SK-N-SH (cell line): ENCODE measurements around the gene ARID1B. TPM values are rescaled to one million over a fixed set of nuclear protein-coding genes. Genes with fewer than 3 reads are reported as not detected.
A peak's percentile ranks its signal among the peaks of the same experiment; 100 is the strongest.

Experiments
- CTCF ChIA-PET: fragments of 300-600, 350-600 bp; formaldehyde crosslinking; extraction: SDS; loops from one replicate; lab custom pipeline; 2021; lab: Yijun Ruan, JAX
- POLR2A ChIA-PET: fragments of 350-600 bp; sonication (Branson Sonifier 250); formaldehyde crosslinking; extraction: SDS; loops from one replicate; lab custom pipeline; 2020; ENCODE audit warnings: antibody characterized with exemption, inconsistent platforms; lab: Yijun Ruan, JAX
- DNase-seq: peaks from one replicate; pipeline ENCODE4 v3.0.0; 2012
- H2AFZ ChIP-seq: fragments of 200-600 bp; sonication (generic); 2 replicates; pipeline ENCODE4 v1.8.1; 2016; ENCODE audit warnings: antibody characterized with exemption, mild to moderate bottlenecking, low read depth
- H3F3A ChIP-seq: fragments of 200-600 bp; sonication (generic); replicated peaks from 2 replicates; pipeline ENCODE3; 2016; ENCODE audit warnings: antibody characterized with exemption, mild to moderate bottlenecking; ENCODE audit not compliant: insufficient read depth
- H3K27ac ChIP-seq, 2 experiments: fragments of 200-500 bp in 1 of 2; fragments of 200-600 bp in 1 of 2; sonication (Bioruptor generic) in 1 of 2; sonication (generic), shearing (Covaris generic) in 1 of 2; 2 replicates each; pipeline versions ENCODE4 v1.5.1 to v1.6.1; 2014 to 2016; ENCODE audit warnings: low read depth in 2 of 2, inconsistent platforms in 1 of 2, low read length in 1 of 2, mild to moderate bottlenecking in 1 of 2, mixed read lengths in 1 of 2
- H3K27me3 ChIP-seq: fragments of 200-600 bp; sonication (generic), shearing (Covaris generic); 2 replicates; pipeline ENCODE4 v1.6.1; 2016; ENCODE audit warnings: mixed run types; ENCODE audit not compliant: insufficient read depth
- H3K36me3 ChIP-seq, 2 experiments: fragments of 200-500 bp in 1 of 2; fragments of 200-600 bp in 1 of 2; sonication (Bioruptor generic) in 1 of 2; sonication (generic) in 1 of 2; replicated peaks in 1 of 2; 2 replicates each; pipeline versions ENCODE3 to v1.5.1; 2014 to 2016; ENCODE audit warnings: low read length in 1 of 2, mild to moderate bottlenecking in 1 of 2; ENCODE audit not compliant: insufficient read depth in 2 of 2, control insufficient read depth in 1 of 2
- H3K4me1 ChIP-seq, 2 experiments: fragments of 200-500 bp in 1 of 2; fragments of 200-600 bp in 1 of 2; sonication (Bioruptor generic) in 1 of 2; sonication (generic), shearing (Covaris generic) in 1 of 2; 2 replicates each; pipeline versions ENCODE4 v1.5.1 to v1.6.1; 2014 to 2016; ENCODE audit warnings: low read depth in 1 of 2, low read length in 1 of 2, mixed run types in 1 of 2; ENCODE audit not compliant: insufficient read depth in 2 of 2, control insufficient read depth in 1 of 2
- H3K4me2 ChIP-seq: fragments of 200-600 bp; sonication (generic), shearing (Covaris generic); 2 replicates; pipeline ENCODE4 v1.6.1; 2017; ENCODE audit warnings: mixed run types
- H3K4me3 ChIP-seq, 2 experiments: fragments of 200-500 bp in 1 of 2; fragments of 200-600 bp in 1 of 2; sonication (Bioruptor generic) in 1 of 2; sonication (generic), shearing (Covaris generic) in 1 of 2; 2 replicates each; pipeline versions ENCODE4 v1.5.1 to v1.8.1; 2014 to 2016; ENCODE audit warnings: low read depth in 2 of 2, inconsistent platforms in 1 of 2, low read length in 1 of 2, mild to moderate bottlenecking in 1 of 2, mixed read lengths in 1 of 2, moderate library complexity in 1 of 2
- H3K79me2 ChIP-seq: fragments of 200-600 bp; sonication (generic); 2 replicates; pipeline ENCODE4 v1.8.1; 2017; ENCODE audit warnings: mild to moderate bottlenecking; ENCODE audit not compliant: insufficient read depth
- H3K9ac ChIP-seq: fragments of 200-600 bp; sonication (generic); 2 replicates; pipeline ENCODE4 v1.6.1; 2017; ENCODE audit warnings: mixed run types
- H3K9me2 ChIP-seq: fragments of 200-600 bp; sonication (generic); 2 replicates; pipeline ENCODE4 v1.6.1; 2017; ENCODE audit warnings: mixed run types
- H3K9me3 ChIP-seq: fragments of 200-600 bp; sonication (generic); 2 replicates; pipeline ENCODE4 v1.6.1; 2017; ENCODE audit warnings: mixed run types, mild to moderate bottlenecking, moderate library complexity
- H4K20me1 ChIP-seq: fragments of 200-600 bp; sonication (generic); 2 replicates; pipeline ENCODE4 v1.6.1; 2017; ENCODE audit warnings: mild to moderate bottlenecking, mixed run types; ENCODE audit not compliant: insufficient read depth
- CHD2 ChIP-seq: fragments of 150-350 bp; IDR thresholded peaks from 2 replicates; pipeline ENCODE4 v1.6.1; 2018; ENCODE audit warnings: low read length; ENCODE audit not compliant: partially characterized antibody
- FOSL2 ChIP-seq: IDR thresholded peaks from 2 replicates; pipeline ENCODE4 v1.4.0; 2012; ENCODE audit warnings: low read depth, mild to moderate bottlenecking, moderate library complexity, borderline replicate concordance
- FOXM1 ChIP-seq: IDR thresholded peaks from 2 replicates; pipeline ENCODE4 v1.4.0; 2012; ENCODE audit warnings: low read depth, mild to moderate bottlenecking
- MXI1 ChIP-seq: IDR thresholded peaks from 2 replicates; pipeline ENCODE4 v1.6.1; 2012; ENCODE audit warnings: mild to moderate bottlenecking, low read depth, low read length, improper control_type of control experiment
- NFIC ChIP-seq: IDR thresholded peaks from 2 replicates; pipeline ENCODE4 v1.4.0; 2012; ENCODE audit warnings: borderline replicate concordance
- RCOR1 ChIP-seq: fragments of 150-350 bp; IDR thresholded peaks from 2 replicates; pipeline ENCODE4 v1.6.1; 2017; ENCODE audit warnings: antibody characterized with exemption, low read length
- SMC3 ChIP-seq: IDR thresholded peaks from 2 replicates; pipeline ENCODE4 v1.6.1; 2012; ENCODE audit warnings: low read depth, low read length, improper control_type of control experiment
- TAF1 ChIP-seq: IDR thresholded peaks from 2 replicates; pipeline ENCODE4 v1.6.1; 2012; ENCODE audit warnings: low read depth, mild to moderate bottlenecking, low read length, moderate library complexity, borderline replicate concordance
- TCF12 ChIP-seq: IDR thresholded peaks from 2 replicates; pipeline ENCODE4 v1.4.0; 2012
- WGBS: methylation state at CpG from one replicate; pipeline ENCODE4 v1.1.6; 2017; ENCODE audit warnings: low lambda C conversion rate; 5-methylcytosine and 5-hydroxymethylcytosine counted together
- polyA plus RNA-seq, 3 experiments: library from polyadenylated mRNA; depleted of rRNA; stranded (reverse); fragments of >200 nt; gene quantifications; 2 replicates each; pipeline ENCODE4 v1.2.3, GENCODE V29; 2012
- TF ChIP-seq, protein P1 (sequence below): IDR thresholded peaks from 2 replicates; pipeline ENCODE4 v1.6.1; 2012; ENCODE audit warnings: mild to moderate bottlenecking, low read depth, low read length, moderate library complexity
- TF ChIP-seq, protein P2 (sequence below): IDR thresholded peaks from 2 replicates; pipeline ENCODE4; 2012
- TF ChIP-seq, protein P3 (sequence below): fragments of 150-350 bp; IDR thresholded peaks from 2 replicates; pipeline ENCODE4 v1.6.1; 2016; ENCODE audit warnings: mild to moderate bottlenecking, low read depth, low read length

Gene ARID1B
- polyA plus RNA-seq, 1 of the 3 experiments (the other 2 are of a cell fraction): 13.6 TPM

- TF ChIP-seq, protein P1, sequence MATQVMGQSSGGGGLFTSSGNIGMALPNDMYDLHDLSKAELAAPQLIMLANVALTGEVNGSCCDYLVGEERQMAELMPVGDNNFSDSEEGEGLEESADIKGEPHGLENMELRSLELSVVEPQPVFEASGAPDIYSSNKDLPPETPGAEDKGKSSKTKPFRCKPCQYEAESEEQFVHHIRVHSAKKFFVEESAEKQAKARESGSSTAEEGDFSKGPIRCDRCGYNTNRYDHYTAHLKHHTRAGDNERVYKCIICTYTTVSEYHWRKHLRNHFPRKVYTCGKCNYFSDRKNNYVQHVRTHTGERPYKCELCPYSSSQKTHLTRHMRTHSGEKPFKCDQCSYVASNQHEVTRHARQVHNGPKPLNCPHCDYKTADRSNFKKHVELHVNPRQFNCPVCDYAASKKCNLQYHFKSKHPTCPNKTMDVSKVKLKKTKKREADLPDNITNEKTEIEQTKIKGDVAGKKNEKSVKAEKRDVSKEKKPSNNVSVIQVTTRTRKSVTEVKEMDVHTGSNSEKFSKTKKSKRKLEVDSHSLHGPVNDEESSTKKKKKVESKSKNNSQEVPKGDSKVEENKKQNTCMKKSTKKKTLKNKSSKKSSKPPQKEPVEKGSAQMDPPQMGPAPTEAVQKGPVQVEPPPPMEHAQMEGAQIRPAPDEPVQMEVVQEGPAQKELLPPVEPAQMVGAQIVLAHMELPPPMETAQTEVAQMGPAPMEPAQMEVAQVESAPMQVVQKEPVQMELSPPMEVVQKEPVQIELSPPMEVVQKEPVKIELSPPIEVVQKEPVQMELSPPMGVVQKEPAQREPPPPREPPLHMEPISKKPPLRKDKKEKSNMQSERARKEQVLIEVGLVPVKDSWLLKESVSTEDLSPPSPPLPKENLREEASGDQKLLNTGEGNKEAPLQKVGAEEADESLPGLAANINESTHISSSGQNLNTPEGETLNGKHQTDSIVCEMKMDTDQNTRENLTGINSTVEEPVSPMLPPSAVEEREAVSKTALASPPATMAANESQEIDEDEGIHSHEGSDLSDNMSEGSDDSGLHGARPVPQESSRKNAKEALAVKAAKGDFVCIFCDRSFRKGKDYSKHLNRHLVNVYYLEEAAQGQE: no peak
- no peak for TF ChIP-seq SMC3
- TF ChIP-seq TCF12: peak; percentile 27; the same call in 1 of the 2 replicates
- TF ChIP-seq CHD2: no peak
- no peak for TF ChIP-seq MXI1
These were observed 51.1 kb downstream of the ARID1B start (continued) for GRCh38 chr6:156828280-156828703.

DNA sequence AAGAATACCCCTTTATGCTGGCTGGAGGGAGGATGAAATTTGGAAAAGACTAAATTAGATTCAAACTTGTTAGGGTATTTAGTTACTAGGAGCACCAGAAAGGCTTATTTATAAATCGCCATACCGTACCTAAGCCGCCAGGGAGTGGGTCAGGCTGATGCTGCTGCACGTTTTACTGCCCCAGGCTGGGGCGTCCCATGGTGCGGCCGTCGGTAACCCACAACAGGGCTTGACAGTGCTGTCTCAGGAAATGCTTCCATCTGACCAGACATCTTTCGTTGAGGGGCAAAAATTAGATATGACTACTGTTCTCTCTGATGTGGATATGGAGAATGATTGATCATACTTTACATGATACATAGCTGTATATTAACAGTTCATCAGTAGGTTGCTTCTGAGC lies 52.9 kb downstream of the ARID1B start:
- Histone ChIP-seq H4K20me1 (peaks cover 69% of the 10 kb centered on the region), H3K9me2 (no peaks in the 10 kb centered on the region), H3F3A (peaks cover 42% of the 10 kb centered on the region), H3K36me3 (peaks cover 5 to 18% of the 10 kb centered on the region in 2 experiments)
- TF ChIP-seq TAF1 (no peak), FOXM1 (no peak)
- TF ChIP-seq, all 33 proteins: peak for 0
- Histone ChIP-seq H3K79me2 (peaks cover 93% of the 10 kb centered on the region), H3K27me3 (no peaks in the 10 kb centered on the region), H3K4me2 (no peak overlapping the region), H3K27ac (0 out of 4 replicates have a peak overlapping the region, but pooled peaks of 1 of the 2 experiments have one; percentile 98), H3K4me1 (peaks cover 54 to 56% of the 10 kb centered on the region in 2 experiments), H3K4me3 (no peak overlapping the region), H2AFZ (no peak overlapping the region), H3K9me3 (no peaks in the 10 kb centered on the region), H3K9ac (no peak overlapping the region)
- WGBS: 91% methylated on average over 8 of the region's 9 CpGs
- ChIA-PET POLR2A (no interaction called here), CTCF (no interaction called here)
- no peak for DNase-seq

GRCh38 chr6:156832231-156832647 lies 55.1 kb downstream of the ARID1B start:
- H3K9me3 ChIP-seq: no peaks in the 10 kb centered on the region
- DNase-seq: peak; percentile 59
- H3K36me3 ChIP-seq: peaks cover 9 to 22% of the 10 kb centered on the region in 2 experiments
- no peak overlapping the region for H3K4me3 ChIP-seq
- H3K4me2 ChIP-seq: no peak overlapping the region
- peaks cover 37% of the 10 kb centered on the region for H3F3A ChIP-seq
- WGBS: 58% methylated on average over 2 of the region's 2 CpGs
- H3K27ac ChIP-seq: peak overlapping the region; percentile 45 to 60
- peaks cover 49% of the 10 kb centered on the region for H4K20me1 ChIP-seq
- CTCF ChIA-PET: interaction anchor here (0.9 to 1.1 kb wide), 3 partner anchors 10 to 12 kb away, joined by 3 read pairs; no protein-coding TSS in a partner anchor
- H2AFZ ChIP-seq: no peak overlapping the region
- no peaks in the 10 kb centered on the region for H3K9me2 ChIP-seq
- TF ChIP-seq, protein P2, sequence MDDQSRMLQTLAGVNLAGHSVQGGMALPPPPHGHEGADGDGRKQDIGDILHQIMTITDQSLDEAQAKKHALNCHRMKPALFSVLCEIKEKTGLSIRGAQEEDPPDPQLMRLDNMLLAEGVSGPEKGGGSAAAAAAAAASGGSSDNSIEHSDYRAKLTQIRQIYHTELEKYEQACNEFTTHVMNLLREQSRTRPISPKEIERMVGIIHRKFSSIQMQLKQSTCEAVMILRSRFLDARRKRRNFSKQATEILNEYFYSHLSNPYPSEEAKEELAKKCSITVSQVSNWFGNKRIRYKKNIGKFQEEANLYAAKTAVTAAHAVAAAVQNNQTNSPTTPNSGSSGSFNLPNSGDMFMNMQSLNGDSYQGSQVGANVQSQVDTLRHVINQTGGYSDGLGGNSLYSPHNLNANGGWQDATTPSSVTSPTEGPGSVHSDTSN: peak; percentile 93
- TF ChIP-seq SMC3 (no peak), FOSL2 (no peak), NFIC (no peak), RCOR1 (no peak)
- TF ChIP-seq, protein P3, sequence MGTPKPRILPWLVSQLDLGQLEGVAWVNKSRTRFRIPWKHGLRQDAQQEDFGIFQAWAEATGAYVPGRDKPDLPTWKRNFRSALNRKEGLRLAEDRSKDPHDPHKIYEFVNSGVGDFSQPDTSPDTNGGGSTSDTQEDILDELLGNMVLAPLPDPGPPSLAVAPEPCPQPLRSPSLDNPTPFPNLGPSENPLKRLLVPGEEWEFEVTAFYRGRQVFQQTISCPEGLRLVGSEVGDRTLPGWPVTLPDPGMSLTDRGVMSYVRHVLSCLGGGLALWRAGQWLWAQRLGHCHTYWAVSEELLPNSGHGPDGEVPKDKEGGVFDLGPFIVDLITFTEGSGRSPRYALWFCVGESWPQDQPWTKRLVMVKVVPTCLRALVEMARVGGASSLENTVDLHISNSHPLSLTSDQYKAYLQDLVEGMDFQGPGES: no peak
- peaks cover 92% of the 10 kb centered on the region for H3K79me2 ChIP-seq
- POLR2A ChIA-PET: interaction anchor here (0.6 kb wide), 1 partner anchor 19 kb away, joined by 3 read pairs; no protein-coding TSS in a partner anchor
- H3K27me3 ChIP-seq: no peaks in the 10 kb centered on the region
- H3K4me1 ChIP-seq: peaks cover 35 to 37% of the 10 kb centered on the region in 2 experiments
- no peak overlapping the region for H3K9ac ChIP-seq
